Fibroblast of skin of left biceps (primary cell): Measurements from ENCODE around the gene EMILIN1.

Source experiments
- DNase-seq, 2 experiments: peaks; one replicate each; pipeline ENCODE4 v3.0.0-alpha.2; 2013; ENCODE audit warnings: low read depth in 2 of 2

The EMILIN1 gene

GRCh38 chr2:27080140-27080469 is 1.7 kb downstream of the EMILIN1 start:
- DNase-seq = no peak

GRCh38 chr2:27080603-27080936 is 2.2 kb downstream of the EMILIN1 start:
- no peak for DNase-seq

GRCh38 chr2:27081984-27082772 is 3.8 kb downstream of the EMILIN1 start:
- no peak for DNase-seq

- no peak for DNase-seq
These were observed 4.5 kb downstream of the EMILIN1 start for GRCh38 chr2:27082773-27083409.

- no peak for DNase-seq
These were observed 5.2 kb downstream of the EMILIN1 start for GRCh38 chr2:27083410-27084296.

DNA sequence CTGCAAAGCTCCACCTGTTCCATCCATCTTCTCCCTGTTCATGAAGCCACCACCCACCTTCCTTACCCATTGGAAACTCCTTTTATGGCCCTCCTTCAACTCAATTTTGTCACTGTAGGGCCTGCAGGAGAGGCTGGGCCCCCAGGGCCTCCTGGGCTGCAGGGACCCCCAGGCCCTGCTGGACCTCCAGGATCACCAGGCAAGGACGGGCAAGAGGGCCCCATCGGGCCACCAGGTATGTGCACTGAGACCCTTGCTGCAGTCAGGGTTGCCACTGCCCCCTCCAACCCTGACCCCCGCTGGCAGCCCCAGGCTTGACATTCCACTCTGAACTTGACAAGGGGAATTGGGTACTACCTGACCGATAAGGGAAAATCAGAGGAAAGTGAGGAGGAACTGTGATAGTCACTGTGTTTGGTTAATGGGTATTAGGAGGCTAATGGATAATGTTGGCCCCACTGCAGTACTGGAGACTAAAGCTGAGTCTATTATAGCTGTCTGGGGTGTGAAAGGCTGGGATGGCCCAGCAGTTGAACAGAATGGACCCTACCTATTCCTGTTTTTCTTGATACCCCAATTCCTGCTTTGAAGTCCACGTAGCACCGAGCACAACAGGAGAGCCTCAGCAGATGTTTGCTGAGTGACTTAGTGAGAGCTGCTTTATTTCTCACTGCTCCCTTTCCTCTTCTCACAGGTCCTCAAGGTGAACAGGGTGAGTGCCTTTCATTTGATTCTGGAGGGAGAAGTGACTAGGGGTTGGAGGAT is 6.1 kb downstream of the EMILIN1 start:
- no peak for DNase-seq

GRCh38 chr2:27085062-27085672 is 6.8 kb downstream of the EMILIN1 start:
- DNase-seq = no peak

DNA sequence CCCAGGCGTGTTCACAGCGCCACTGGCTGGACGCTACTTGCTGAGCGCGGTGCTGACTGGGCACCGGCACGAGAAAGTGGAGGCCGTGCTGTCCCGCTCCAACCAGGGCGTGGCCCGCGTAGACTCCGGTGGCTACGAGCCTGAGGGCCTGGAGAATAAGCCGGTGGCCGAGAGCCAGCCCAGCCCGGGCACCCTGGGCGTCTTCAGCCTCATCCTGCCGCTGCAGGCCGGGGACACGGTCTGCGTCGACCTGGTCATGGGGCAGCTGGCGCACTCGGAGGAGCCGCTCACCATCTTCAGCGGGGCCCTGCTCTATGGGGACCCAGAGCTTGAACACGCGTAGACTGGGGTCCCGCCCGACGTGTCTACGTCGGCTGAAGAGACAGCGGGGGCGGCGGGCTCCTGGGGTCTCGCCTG is 7.3 kb downstream of the EMILIN1 start:
- DNase-seq = no peak

- peak; percentile 78 to 79 for DNase-seq
These were observed 7.8 kb downstream of the EMILIN1 start for GRCh38 chr2:27086090-27086723.

DNA sequence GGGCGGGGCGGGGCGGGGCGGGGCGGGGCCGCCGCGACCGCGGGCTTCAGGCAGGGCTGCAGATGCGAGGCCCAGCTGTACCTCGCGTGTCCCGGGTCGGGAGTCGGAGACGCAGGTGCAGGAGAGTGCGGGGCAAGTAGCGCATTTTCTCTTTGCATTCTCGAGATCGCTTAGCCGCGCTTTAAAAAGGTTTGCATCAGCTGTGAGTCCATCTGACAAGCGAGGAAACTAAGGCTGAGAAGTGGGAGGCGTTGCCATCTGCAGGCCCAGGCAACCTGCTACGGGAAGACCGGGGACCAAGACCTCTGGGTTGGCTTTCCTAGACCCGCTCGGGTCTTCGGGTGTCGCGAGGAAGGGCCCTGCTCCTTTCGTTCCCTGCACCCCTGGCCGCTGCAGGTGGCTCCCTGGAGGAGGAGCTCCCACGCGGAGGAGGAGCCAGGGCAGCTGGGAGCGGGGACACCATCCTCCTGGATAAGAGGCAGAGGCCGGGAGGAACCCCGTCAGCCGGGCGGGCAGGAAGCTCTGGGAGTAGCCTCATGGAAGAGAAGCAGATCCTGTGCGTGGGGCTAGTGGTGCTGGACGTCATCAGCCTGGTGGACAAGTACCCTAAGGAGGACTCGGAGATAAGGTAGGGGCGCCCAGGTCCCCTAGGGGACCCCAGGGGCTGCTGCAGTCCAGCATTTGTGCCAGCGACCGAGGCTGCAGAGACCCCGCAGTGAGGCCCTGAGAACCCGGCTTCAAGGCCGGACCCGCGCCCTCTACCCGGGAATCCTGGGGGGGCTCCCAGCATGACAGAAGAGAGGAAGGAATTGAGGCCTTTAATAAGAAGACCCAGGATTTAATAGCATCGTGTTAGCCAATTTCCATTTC is 8.5 kb downstream of the EMILIN1 start, which contains the start of gene KHK:
KHK (plus strand) TSS at position 49 of the 870 bp plus-strand sequence; CDS start at position 537, 488 bp downstream.
- DNase-seq = no peak

DNA sequence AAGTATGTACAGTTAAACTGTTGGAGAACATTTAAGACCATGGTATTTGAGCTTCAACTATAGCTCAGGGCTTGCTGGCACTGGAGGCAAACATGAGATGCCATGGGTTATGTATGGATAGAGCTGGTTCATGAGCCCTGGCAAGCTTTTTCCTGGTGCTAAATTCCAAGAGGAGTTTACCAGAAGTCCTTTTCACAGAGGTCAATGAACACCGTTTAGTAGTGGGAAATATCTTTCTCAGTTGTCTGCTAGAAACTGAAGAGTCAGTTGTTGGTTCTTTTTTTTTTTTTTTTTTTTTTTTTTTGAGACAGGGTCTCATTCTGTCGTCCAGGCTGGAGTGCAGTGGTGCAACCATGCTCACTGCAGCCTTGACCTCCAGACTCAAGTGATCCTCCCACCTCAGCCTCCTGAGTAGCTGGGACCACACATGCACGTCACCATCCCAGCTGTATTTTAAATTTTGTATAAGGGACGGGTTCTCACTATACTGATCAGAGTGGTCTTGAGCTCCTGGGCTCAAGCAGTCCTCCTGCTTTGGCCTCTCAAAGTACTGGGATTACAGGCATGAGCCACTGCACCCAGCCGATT is 9.5 kb downstream of the EMILIN1 start:
- DNase-seq = no peak

DNA sequence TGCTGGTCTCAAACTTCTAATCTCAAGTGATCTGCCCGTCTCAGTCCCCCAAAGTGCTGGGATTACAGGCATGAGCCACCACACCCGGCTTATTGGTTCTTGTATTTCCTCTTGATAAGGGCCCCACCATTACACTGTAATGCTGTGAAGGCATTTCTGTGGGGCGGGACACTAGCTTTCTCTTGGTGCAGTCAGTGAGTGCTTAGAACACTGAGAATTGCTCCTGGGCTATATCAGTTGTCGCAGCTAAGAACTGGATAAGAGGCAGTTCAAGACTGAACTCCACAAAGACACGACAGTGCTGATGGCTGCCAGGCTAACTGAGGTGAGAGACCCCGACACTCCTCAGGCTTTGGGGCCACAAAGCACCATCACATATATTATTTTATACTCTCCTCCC is 10.2 kb downstream of the EMILIN1 start:
- DNase-seq = no peak

DNA sequence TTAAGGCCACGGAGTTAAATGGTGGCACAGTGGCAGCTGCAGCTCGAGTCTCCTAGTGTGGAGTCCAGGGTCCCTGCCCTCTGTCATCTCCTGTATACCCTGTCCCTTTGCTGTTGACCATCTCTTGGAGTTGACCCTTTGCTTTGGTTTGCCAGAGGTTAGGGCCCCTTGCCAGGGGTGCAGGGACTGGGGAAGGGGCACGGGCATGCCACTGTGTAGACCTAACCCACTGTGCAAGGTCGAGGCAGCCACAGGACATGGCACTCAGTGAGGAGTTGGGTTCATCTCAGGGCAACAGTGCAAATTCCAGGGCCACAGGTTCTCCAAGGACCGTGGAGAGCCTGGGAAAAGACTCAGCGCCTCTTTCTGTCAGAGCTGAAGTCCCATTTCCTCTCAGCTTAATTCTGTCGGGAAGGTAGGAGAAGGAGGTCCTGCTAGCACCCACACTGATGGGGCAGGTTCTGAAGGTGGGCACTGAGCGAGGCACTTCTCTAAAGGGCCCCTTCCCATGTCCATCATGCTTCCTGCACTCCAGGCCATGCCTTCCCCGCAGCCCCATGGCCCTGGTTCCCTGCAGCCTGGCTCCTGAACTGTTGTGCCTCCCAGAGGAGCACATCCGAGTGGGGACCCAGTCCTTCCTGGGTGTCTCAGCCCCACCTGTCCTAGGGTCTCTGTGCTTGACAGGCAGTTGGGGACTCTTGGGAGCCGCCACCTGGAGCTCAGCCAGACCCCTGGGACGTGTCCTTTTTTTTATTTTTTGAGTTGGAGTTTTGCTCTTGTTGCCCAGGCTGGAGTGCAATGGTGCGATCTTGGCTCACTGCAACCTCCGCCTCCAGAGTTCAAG is 10.9 kb downstream of the EMILIN1 start:
- no peak for DNase-seq

DNA sequence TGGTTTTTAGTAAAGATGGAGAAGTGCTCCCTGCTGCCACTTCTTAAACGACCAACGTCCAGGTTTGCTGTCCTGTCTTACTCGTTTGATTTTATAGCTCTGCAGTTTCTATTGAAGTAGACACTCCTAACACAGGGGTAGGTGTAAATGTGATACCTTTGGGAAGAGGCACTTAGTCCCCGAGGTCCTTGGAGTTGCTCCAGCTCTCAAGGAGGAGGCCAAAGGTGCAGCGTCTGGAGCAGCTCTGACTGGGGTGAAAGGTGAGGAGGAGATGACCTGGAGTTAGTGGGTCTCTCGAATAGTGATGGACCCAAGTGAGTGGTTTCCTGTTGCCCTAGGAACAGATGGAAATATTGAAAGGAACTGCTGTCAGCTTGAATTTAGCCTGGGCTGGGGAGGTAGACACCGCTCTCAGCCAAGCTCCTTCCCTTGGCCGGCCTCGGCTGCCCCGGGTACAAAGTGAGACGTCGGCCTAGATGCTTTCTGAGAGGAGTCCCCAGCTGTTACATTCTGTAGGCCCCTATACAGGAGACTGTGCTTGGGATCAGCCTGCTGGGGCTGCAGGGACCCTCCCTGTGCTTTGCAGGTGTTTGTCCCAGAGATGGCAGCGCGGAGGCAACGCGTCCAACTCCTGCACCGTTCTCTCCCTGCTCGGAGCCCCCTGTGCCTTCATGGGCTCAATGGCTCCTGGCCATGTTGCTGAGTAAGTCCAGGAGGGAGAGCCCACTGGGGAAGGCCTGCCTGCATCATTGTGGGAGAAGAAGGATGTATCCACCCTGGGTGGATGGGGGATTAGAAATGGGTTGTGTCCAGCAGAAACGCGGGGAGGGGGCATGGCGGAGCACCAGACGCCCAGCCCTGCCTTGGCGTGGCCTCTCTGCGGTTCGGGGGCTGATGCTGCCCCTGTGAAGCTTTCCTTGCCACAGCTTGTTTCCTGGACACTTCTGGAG is 13.6 kb downstream of the EMILIN1 start:
- no peak for DNase-seq

GRCh38 chr2:27092696-27093429 is 14.4 kb downstream of the EMILIN1 start:
- DNase-seq = no peak

DNA sequence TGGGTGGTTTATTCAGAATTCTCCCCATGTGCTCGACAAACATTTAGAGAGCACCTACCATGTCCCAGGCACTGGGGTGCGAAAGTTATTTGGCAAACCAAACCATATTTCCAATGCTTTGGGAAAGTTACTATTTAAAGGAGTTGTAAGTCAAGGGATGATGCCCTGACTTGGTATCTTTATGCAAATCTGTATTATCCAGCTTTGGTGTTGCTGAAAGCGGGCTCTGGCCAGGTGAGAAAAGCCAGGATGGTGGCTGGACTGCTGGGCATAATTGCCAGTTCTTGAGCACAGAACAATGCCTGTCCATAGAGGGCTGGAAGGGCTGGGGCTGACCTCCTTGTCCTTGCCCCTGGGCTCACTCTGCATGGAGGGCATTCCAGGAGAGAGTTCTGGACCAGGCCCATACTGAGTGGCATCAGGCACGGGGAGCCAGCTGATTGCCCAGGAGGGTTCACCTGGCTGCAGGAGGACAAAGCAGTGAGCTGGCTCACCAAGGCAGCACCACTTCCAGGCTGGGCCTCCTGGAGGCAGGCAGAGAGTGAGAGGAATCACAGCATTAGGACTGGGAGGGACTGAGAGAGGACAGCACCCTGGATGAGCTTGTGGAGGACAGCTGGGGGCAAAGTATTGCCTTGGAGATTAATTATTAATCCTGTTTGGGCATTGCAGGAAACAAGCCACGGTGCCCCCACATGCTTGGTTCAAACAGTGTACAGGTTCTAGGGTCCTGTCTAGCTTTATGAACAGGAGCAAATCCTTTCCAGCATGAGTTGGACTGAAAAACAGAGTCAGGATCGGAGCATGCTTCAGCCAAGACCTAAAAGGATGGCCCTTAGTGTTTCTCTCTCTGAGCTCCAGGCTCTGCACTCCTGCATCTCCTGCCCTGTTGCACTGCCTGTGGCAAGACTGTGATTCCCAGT is 15.3 kb downstream of the EMILIN1 start:
- DNase-seq = no peak
